HL-60/S4 treated with phorbol 12-myristate 13-acetate at 8.2 ng/mL for 4 days and 3 days (cell line): ENCODE measurements around the gene REPS1.
"Not testable (repeated sequence)": the region's sequence is repeated elsewhere in the genome, so short reads cannot be mapped to it uniquely, and the experiment has no call there.

Experiments used
- in situ Hi-C: fragments of 300-500 bp; cut with MboI; formaldehyde crosslinking; loops from 2 replicates; pipeline ENCODE4 v1.15.0; 2022; ENCODE audit warnings: low sequenced_read_pairs

Gene REPS1

DNA sequence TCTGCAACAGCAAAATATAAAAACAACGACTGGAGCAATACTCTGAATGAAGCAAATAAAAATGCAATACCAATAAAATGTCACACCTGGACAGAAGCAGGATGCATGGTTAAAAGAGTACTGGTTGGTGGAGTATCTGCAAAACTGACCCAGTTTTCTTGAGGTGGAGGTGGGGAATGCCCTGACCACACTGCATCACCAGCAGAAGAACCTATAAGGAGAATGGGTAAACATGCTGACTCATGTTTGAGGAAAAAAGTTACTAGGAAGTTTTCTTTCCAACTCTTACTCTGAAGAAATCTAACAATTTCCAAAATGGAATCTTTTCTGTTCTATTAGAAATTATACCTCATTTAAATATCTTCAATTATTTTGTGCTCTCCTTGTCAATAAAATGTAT is 43.6 kb downstream of the REPS1 start:
- in situ Hi-C loops, result no loop called here

DNA sequence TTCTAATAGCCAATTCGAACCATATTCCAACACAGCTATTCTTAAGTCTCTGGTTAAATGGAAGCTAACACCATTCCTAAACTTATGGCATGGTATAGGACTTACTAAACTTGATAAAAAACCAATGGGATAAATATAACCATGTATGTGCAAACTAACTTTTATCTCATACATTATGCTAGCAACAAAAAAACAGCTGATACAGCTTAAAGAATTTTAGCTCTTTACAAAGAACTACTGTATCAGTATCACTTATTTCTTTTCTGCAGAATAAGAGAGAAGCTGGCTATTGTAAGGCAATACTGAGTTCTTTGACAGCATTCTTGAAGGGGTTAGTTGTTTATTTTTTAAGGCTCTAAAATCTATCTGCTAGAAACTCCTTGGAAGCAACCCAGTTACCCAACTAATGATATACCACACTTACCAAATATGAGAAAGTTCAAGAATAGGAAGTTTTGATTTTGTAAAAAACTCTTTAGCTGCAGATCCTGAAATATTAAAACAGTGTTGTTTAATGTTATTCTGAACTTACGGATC is 44.9 kb downstream of the REPS1 start:
- in situ Hi-C loops, result no loop called here

DNA sequence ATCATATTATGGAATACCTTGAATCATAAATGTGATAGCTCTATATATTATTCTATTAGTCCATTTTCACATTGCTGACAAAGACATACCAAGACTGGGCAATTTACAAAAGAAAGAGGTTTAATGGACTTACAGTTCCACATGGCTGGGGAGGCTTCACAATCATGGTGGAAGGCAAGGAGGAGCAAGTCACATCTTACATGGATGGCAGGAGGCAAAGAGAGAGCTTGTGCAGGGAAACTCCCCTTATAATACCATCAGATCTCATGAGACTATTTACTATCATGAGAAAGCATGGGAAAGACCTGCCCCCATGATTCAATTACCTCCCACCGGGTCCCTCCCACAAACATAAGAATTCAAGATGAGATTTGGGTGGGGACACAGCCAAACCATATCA is 51.2 kb downstream of the REPS1 start:
- in situ Hi-C loops, result not testable (repeated sequence)

DNA sequence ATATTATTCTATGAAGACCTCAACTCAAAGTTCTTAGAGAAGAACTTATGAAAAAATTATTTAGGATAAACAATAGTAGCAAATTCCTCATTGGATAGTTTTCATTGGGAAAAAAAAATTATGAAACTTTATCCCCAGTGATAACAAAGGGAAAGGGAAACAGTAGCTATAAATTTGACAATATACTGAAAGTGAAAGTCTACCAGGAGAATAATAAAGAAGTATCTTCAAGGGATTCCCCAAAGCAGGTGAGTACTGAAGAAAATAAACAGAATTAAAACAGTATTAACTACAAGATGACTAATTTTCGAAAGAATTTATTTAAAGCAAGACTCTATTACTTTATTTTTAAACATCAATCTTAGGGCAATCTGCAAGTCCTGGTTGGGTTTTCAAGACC is 56.4 kb downstream of the REPS1 start:
- in situ Hi-C loops, result no loop called here

DNA sequence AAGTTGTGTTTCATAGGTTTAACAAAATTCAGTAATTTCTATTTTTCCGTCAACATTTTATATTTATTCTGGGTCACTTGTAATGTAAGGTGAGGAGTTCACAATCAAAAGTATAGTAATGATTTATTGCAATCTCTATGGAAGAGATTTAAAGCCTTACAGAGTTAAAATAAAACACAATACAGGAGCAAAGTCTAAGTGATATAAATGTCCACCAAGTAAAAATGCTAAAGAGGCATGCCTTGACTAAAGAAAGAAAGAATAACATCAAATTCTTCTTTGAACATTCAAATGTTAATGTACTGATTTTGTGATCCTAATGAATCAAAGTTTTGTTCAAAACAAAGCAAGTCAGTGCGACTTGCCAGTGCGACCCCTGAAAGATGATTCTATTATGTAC is 61.5 kb downstream of the REPS1 start:
- in situ Hi-C loops, result no loop called here

DNA sequence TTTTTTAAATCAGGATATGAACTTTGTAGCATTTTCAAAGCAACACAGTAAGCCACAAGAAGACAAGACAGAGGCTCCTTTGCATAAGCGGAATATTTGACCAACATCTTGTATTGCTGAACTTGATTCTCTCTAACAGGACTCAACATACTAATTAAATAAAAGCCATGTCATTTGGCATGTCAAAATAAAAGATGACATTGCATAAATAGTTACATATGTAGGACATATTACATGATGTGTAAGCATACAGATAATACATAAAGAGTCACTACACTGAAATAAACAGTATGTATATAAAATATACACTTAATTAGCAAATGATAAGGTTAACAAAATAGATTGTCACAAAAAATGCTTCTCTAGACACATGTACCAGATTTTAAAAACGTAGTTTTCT is 62.2 kb downstream of the REPS1 start:
- in situ Hi-C loops, result no loop called here

DNA sequence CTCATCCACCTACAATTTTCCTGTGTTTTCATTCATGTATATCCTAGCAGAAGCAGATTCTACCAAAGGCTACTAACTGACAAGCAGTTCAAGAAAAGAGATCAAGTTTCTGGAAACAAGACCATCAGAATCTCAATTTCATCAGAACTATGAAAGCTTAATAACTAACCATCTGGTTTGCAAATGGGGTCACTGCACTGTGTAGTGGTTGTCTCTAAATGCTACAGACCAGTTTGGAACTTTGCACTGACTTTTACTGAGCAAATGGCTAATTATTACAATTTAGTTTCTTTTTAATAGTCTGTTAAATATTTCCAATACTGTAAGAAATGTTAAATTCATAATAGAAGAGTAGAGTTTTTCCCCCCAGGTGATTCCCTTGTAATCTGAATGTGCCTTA is 64.5 kb downstream of the REPS1 start:
- in situ Hi-C loops, result no loop called here

DNA sequence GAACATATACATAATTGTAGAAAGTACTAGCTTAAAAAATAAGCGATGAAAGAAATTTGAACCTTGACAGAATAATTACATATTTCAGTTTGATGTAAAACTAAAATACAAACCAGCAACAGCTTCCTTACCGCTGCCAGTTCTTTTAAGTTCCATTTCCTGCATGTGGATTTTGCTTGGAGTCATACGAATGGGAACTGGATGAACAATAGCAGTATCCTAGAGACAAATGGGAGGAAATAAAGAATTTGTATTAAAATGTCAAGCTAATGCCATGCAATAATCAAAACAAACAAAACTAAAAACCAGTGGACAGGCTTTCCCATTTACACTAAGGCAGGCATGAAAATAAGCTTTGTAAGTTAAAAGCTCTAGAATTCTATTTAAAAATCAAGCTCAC is 67.1 kb downstream of the REPS1 start:
- in situ Hi-C loops, result no loop called here

DNA sequence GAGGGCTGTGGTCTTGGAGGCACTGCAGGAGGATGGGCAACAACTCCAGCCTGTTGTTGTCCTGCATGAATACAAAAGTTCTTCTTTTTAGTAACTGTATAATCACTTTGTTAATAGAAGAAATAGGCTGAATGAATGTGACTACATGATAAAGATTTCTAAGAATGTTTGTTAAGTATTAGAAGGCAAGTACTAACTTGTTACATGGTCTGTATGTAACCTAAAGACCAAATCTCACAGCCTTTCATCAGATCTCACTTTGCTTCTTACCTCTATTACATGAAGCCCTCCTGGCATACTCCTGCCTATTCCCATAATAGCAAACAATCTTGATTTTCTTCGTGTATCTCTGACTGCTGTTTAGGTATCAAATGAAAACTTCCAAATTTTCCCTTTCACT is 73.4 kb downstream of the REPS1 start:
- in situ Hi-C loops, result no loop called here

DNA sequence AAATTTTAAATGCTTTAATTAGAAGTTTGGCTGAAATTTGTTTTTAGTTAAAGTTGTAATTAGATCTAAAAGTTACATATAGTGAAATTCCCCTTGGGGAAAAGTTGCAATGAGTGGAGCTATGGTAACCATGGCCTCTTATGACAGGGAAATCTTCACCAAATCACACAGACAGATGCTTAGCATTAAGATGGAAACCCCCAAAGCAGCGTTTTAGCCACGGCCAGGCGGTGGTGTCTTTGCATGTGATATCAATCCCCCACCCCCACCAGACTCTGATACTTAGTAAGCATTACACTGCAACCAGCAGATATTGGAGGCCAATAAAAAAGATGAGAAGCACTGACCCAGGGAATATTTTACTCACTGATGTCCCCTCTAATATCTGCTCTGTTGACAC is 75.7 kb downstream of the REPS1 start:
- in situ Hi-C loops, result no loop called here

DNA sequence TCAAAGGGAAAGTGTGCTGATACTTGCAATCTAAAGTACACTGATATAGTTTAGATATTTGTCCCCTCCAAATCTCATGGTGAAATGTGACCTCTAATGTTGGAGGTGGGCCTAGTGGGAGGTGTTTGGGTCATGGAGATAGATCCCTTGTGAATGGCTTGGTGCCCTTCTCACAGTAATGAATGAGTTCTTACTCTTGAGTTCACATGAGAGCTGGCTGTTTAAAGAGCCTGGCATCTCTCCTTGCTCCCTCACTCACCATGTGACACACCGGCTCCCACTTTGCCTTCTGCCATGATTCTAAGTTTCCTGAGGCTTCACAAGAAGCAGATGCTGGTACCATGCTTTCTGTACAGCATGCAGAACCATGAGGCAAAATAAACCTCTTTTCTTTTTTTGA is 78.1 kb downstream of the REPS1 start:
- in situ Hi-C loops, result no loop called here

DNA sequence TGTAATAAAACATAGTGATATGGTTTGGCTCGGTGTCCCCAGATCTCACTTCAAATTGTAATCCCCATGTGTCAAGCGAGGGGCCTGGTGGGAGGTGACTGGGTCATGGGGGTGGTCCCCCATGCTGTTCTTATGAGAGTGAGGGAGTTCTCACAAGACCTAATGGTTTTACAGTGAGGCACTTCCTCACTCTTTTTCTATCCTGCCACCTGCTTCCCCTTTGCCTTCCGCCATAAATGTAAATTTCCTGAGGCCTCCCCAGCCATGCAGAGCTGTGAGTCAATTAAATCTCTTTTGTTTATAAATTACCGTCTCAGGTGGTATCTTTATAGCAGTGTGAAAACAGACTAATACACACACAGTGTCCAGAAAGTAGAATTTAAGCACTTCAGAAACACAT is 78.5 kb downstream of the REPS1 start:
- in situ Hi-C loops, result no loop called here

DNA sequence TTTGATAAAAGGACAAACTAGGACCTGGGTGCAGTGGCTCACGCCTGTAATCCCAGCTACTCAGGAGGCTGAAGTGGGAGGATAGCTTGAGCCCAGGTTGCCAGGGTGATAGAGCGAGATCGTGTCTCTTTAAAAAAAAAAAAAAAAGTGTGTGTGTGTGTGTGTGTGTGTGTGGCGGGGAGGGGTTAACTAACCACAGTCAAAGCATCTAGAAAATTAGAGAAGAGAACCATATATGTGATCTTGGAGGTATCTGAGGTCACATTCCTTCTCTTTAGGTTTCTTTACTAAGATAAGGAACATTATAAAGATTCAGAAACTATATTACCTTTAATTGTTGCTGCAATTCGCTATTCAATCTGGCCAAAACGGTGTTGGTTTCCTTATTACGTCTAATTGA is 80.9 kb downstream of the REPS1 start:
- in situ Hi-C loops, result no loop called here

DNA sequence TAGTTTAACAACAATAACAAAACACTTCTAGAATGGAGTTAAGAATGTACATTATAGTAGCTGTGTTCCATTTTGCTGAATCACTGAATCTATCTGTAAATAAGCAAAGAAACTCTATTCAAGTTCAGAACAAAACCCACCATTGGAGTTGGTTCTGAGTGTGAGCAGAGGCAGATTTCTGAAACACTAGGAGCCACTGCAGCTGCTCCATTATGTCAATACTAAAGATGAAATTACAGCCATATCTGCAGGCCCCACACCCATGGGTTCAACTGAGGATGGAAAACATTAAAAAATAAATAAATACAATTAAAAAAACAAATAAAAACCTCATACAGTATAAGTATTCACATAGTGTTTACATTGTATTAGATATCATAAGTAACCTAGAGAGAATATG is 91.0 kb downstream of the REPS1 start:
- in situ Hi-C loops, result no loop called here

DNA sequence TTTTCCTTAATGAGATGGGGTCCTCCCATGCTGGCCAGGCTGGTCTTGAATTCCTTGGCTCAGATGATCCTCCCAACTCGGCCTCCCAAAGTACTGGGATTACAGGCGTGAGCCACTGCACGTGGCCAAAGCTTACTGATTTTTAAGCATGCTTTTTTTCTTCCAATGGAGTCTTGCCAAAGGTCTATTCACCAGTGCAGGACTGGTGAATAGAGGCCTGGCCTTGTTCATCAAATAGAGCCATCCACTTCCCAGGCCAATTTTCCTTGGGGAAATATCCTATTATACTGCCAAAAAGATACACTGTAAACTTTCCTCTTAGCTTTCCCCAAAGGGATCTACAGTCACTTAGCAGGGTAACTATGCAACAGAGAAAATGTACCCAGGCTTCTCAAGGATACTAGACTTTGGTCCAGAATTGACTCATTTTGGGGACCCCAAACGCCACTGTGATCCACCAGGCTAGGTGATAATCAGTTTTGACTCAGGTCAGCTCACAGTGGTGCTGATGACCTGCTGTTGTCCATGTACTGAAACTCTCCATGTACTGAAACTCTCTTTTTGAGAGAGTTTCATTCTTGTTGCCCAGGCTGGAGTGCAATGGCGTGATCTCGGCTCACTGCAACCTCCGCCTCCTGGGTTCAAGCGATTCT is 91.8 kb downstream of the REPS1 start:
- in situ Hi-C loops, result no loop called here

DNA sequence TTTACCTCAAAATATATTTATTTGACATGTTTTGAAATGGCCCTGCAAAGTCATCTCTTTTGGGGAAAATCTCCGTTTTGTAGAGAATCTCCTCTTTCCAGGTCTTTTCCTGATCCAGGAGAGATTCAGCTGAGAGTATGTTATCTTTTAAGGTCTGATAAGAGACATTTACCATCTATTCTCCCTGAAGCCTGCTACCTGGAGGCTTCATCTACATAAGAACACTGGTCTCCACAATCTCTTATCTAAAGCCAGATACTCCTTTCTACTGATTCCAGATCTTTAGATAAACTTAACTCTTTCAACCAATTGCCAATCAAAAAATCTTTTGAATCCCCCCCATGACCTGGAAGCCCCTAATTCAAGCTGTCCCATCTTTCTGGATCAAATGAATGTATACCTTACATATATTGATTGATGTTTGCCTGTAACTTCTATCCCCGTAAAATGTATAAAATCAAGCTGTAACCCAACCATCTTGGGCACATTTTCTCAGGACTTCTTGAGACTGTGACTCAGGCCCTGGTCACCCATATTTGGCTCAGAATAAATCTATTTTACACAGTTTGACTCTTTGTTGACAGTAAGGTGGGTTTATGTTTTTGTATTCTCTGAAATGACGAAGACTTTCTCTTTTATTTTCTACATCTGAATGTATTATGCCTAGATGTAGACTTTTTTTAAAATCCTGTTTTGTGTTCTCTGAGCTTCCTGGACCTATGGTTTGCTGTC is 96.6 kb downstream of the REPS1 start:
- in situ Hi-C loops, result no loop called here

DNA sequence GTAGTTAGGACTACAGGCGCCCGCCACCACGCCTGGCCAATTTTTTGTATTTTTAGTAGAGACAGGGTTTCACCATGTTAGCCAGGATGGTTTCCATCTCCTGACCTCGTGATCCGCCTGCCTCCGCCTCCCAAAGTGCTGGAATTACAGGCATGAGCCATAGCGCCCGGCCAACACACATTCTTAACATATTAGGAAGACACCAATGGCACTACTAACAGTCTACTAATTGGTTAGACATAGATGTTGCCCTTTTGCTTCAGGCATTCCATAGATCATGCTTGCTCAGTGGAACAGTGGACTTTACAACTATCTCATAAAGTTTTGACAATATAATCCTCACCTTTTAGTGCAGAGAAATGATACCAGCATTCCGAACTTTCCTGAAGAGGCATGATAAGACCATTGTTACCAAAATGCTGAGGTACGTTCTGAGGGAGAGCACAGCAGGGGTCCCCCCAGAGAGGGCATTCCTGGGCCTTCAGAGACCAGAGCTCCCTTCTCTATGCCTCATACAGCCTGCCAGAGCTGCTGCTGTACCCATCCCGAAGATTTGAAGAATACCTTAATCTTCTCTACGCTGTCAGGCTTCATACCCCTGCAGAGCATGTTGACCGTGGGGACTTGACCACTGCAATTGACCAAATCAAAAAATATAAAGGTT is 102.8 kb downstream of the REPS1 start:
- in situ Hi-C loops, result no loop called here

DNA sequence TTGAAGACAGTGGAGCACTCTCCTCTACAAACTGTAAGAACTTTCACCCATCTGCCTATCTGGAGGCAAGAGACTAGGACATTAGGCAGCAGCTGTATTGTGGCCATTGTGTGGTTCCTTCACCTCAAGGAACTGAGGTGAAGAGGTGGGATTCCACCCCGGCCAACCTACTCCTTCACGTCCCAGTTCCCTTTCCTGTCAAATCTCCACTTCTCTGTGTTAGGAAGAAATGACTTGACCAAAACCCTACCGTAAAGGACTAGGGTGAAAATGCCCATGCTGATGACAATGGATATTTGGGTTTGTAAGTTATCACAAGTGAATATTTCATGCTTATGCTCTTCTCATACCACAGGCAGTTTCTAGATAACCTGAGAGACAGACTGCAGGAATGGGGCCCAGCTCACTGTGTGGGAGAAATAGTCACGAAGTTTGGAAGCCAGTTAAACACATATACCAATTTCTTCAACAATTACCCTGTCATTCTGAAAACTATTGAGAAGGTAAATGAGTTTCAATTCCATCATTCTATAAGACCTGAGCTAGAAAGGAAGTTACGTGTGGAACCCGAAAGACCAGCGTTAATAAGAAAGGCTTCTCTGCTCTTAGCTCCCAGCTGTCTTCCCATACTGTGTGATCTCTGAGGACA is 105.6 kb downstream of the REPS1 start:
- in situ Hi-C loops, result no loop called here

DNA sequence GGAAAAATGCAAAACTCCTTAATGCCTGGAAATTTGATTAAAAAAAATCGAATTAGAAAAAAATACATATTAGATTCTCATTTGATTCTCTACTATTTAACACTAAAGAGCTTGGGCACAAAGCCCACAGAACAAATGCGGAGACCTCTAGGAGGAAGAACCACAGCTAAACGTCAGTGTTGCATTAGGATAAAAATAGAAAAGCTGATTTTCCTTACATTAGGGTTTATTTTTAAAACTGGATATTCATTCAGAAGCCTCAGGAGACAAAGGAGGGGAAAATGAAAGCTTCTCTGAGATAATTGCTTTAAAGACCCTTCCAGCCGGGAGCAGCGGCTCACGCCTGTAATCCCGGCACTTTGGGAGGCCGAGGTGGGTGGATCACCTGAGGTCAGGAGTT is 114.9 kb downstream of the REPS1 start:
- in situ Hi-C loops, result no loop called here

DNA sequence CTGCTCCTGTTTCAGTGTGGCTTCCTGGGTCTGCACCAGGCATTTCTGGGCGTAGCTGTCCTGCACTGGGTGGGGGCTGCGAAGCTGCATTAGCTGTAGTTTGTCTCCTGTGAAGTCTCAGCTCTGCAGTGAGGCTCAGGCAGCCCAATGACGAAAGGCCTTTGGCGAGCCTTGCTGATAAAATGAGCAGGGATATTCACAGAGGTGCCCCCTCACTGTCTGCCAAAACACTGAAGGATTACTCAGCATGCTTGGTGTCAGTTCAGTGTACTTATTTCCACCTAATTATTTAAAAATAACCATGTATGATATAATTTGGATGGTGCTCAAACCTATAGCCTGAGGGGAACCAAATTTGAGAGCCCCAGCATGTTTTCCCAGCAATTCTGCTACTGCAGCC is 118.7 kb downstream of the REPS1 start:
- in situ Hi-C loops, result no loop called here

DNA sequence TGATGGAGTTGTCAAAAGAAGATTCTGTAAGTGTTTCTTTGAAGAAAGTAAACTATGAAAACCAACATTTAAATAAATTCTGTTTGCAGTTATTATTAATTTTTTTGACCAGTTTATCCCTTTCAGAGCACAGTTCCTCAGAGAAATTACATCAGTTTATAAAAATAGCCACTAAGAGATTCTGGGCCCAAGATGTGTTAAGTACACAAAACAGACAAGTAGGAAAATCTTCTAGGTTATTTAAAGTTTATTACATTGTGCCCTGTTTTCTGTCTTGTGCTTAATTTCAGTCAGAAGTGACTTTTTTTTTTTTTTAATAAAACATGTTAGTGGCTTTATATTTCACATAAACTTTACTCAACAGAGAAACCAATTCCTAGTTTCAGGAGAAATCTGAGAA is 119.9 kb downstream of the REPS1 start:
- in situ Hi-C loops, result no loop called here
